Endothelial cell (in vitro differentiated cells): ENCODE results near the gene SUN5. TPM values are rescaled to one million over a fixed set of nuclear protein-coding genes. Genes with fewer than 3 reads are reported as not detected.
"Not testable (repeated sequence)": the region's sequence is repeated elsewhere in the genome, so short reads cannot be mapped to it uniquely, and the experiment has no call there.

Source experiments
- DNase-seq: peaks from one replicate; pipeline ENCODE4 v3.0.0; 2021; ENCODE audit warnings: low spot score
- H3K27ac Mint-ChIP-seq: one replicate; pipeline ENCODE4 v1.8.0; 2021; ENCODE audit warnings: mixed read lengths, inconsistent platforms; ENCODE audit not compliant: unreplicated experiment
- H3K27me3 Mint-ChIP-seq: one replicate; pipeline ENCODE4 v1.8.0; 2021; ENCODE audit warnings: mild to moderate bottlenecking, moderate library complexity, mixed read lengths, inconsistent platforms; ENCODE audit not compliant: unreplicated experiment
- H3K36me3 Mint-ChIP-seq: one replicate; pipeline ENCODE4 v1.8.0; 2021; ENCODE audit warnings: mild to moderate bottlenecking, low read depth, mixed read lengths, inconsistent platforms; ENCODE audit not compliant: unreplicated experiment
- H3K4me1 Mint-ChIP-seq: one replicate; pipeline ENCODE4 v1.8.0; 2021; ENCODE audit warnings: mild to moderate bottlenecking, mixed read lengths, inconsistent platforms; ENCODE audit not compliant: unreplicated experiment
- H3K4me3 Mint-ChIP-seq: one replicate; pipeline ENCODE4 v1.8.0; 2021; ENCODE audit warnings: mild to moderate bottlenecking, mixed read lengths, inconsistent platforms; ENCODE audit not compliant: unreplicated experiment
- H3K9me3 Mint-ChIP-seq: one replicate; pipeline ENCODE4 v1.8.0; 2021; ENCODE audit warnings: mixed read lengths, inconsistent platforms; ENCODE audit not compliant: unreplicated experiment
- CTCF ChIP-seq: fragments of 200-600 bp; sonication (generic); IDR thresholded peaks from one replicate; pipeline ENCODE4 v1.5.0; 2021; ENCODE audit warnings: antibody characterized with exemption; ENCODE audit not compliant: unreplicated experiment
- long read RNA-seq: library from polyadenylated mRNA; unstranded; transcript quantifications from one replicate; pipeline ENCODE4 v2.0.0, GENCODE V29; 2020; ENCODE audit not compliant: unreplicated experiment
- total RNA-seq: library from RNA; stranded (reverse); fragmentation: NEBNext Ultra II Directional; extraction: Animal tissue kit (Norgen Biotek cat#: 25700); gene quantifications from one replicate; pipeline ENCODE4 v1.2.1, GENCODE V29; 2021; ENCODE audit not compliant: unreplicated experiment

The SUN5 gene
- not detected for total RNA-seq
- long read RNA-seq, result 0 reads

DNA sequence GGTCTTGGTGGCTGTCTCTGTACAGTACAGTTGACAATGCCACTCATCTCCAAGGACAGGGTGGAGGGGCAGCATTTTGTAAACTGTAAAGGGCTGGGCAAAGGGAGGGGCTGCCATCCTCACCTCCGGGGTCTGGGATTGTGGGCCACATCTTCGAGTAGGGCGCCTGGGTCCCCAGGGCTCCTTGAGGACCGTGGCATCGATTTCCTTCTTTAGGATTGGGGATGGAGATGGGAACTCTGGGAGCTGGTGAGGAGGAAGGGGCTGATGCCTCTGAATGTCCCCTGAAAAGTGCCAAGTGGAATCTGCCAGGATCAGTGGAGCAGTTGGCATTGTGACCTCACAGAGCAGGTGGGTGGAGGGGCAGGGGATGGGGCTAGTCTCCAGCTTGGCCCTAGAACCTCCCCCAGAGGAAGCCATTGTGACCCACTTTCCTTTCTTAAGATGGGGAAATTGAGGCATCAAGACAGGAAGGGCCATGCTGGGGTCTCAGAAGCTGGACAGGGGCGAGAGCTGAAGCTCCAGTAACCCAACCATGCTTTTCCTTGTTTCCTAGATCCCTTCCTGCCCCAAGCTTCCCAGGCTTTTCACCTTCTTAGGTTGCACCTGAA, at the start of gene SUN5:
Gene SUN5 (minus strand): TSS at position 293 of the 611 bp plus-strand sequence. CDS start 93 bp downstream, at position 200.
- TF ChIP-seq CTCF, result no peak
- H3K4me3 Mint-ChIP-seq, result no peak within 1 kb of the TSS
- H3K27me3 Mint-ChIP-seq, result peaks cover 8% of the 10 kb centered on the region
- no peak for DNase-seq
- peaks cover 4% of the 10 kb centered on the region for H3K36me3 Mint-ChIP-seq
- no peaks in the 10 kb centered on the region for H3K9me3 Mint-ChIP-seq
- H3K4me1 Mint-ChIP-seq, result peaks cover 5% of the 10 kb centered on the region
- no peak within 1 kb of the TSS for H3K27ac Mint-ChIP-seq

DNA sequence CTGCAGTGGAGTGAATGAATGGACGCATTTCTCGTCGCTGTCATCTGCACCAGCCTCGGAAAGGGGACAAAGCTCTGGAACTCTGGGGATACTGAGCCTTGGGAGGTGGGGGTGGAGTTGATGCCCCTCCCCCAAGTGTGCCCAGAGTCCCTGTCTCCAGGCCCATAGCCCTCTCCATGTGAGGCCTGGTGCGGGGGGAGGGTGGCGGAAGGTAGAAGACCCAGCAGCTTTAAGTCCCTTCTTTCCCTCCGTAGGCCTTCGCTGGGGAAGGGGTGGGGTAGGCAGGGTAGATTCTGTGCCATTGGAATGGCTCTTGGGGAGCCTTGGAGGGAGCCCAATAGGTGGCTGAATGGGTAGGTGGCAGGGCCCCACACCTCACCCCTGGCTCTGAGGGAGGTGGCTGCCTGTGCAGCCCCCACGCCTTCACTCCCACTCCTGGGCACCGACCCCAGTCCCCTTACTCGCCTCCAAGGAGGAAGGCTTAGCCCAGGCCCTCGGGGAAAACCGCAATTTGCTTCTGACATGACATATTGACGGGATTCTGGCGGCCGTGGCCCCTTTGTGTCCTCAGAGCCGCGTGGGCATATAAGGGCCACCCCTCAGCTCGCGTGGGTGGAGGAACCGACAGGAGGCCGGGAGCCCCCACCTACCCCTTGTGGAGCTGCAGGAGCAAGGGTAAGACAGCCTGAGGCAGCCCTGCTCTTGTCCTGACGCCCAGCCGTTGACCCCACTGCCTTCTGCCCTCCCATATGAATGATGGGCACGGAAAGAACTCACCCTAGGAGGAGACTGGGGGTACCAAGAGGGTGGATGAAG, 49.3 kb upstream of the SUN5 start, which contains the start of gene BPIFB3:
Gene BPIFB3 (plus strand): TSS at position 613 of the 816 bp plus-strand sequence. CDS start 1,533 bp downstream, outside the sequence.
- Mint-ChIP-seq H3K36me3 (no peaks in the 10 kb centered on the region), H3K9me3 (no peaks in the 10 kb centered on the region), H3K4me3 (no peak within 1 kb of the TSS), H3K4me1 (peaks cover 6% of the 10 kb centered on the region), H3K27ac (no peak within 1 kb of the TSS), H3K27me3 (peaks cover 4% of the 10 kb centered on the region)
- DNase-seq, result no peak
- no peak for TF ChIP-seq CTCF

GRCh38 chr20:33051333-33051732, 47.1 kb upstream of the SUN5 start:
- H3K36me3 Mint-ChIP-seq, result peaks cover 3% of the 10 kb centered on the region

DNA sequence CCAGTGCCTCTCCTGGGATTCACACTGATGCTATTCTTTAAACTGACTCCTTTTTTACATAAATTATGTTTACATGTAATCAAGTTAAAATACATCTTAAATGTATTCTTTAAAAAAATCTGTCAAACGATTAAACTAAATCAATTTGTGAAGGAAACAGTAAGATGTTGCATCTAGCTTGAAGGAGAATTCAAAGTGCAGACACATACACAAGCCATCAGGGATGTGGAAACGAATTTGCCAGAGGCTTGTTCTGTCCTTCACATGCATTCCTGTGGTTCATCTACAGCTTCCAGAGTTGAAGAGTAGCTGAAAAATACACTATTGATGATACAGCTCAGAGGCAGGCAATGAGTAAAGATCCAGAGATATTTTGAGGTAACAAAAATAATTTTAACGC, 42.2 kb upstream of the SUN5 start:
- no peak for TF ChIP-seq CTCF
- no peak for DNase-seq
- H3K36me3 Mint-ChIP-seq, result peaks cover 7% of the 10 kb centered on the region
- H3K27ac Mint-ChIP-seq, result no peak overlapping the region
- H3K27me3 Mint-ChIP-seq, result peaks cover 6% of the 10 kb centered on the region
- H3K9me3 Mint-ChIP-seq, result peaks cover 7% of the 10 kb centered on the region
- no peaks in the 10 kb centered on the region for H3K4me1 Mint-ChIP-seq
- H3K4me3 Mint-ChIP-seq, result no peak overlapping the region

More at GRCh38 chr20:33051333-33051732, 47.1 kb upstream of the SUN5 start:
- no peak for TF ChIP-seq CTCF
- Mint-ChIP-seq H3K4me1 (peaks cover 5% of the 10 kb centered on the region), H3K4me3 (no peak overlapping the region), H3K27ac (no peak overlapping the region), H3K27me3 (peaks cover 6% of the 10 kb centered on the region), H3K9me3 (peaks cover 4% of the 10 kb centered on the region)
- DNase-seq, result no peak

- not testable (repeated sequence) for H3K9me3 Mint-ChIP-seq
- H3K27ac Mint-ChIP-seq, result peak overlapping the region; percentile 72
Observed at GRCh38 chr20:33045129-33045721, 41.0 kb upstream of the SUN5 start.

More at GRCh38 chr20:33045129-33045721, 41.0 kb upstream of the SUN5 start:
- H3K4me3 Mint-ChIP-seq, H3K36me3 Mint-ChIP-seq, DNase-seq, H3K27me3 Mint-ChIP-seq, H3K4me1 Mint-ChIP-seq: not testable (repeated sequence)
